HG02759 (cell line): ENCODE measurements around the gene SRGAP2B.
"Not testable (repeated sequence)": the region's sequence is repeated elsewhere in the genome, so short reads cannot be mapped to it uniquely, and the experiment has no call there.

Source experiments
- ATAC-seq: cut with Tn5 transposase; IDR thresholded peaks from one replicate; pipeline ENCODE4 v1.9.1; 2021; ENCODE audit warnings: mild to moderate bottlenecking, moderate library complexity; ENCODE audit not compliant: unreplicated experiment

Gene SRGAP2B

GRCh38 chr1:145000074-145000742 is 94.9 kb downstream of the SRGAP2B start:
- ATAC-seq: not testable (repeated sequence)

GRCh38 chr1:144998981-144999273 is 96.2 kb downstream of the SRGAP2B start:
- ATAC-seq: not testable (repeated sequence)

GRCh38 chr1:144998134-144998980 is 96.8 kb downstream of the SRGAP2B start:
- ATAC-seq: not testable (repeated sequence)

GRCh38 chr1:144995833-144996410 is 99.2 kb downstream of the SRGAP2B start:
- ATAC-seq: not testable (repeated sequence)

GRCh38 chr1:144992915-144993314 is 102.2 kb downstream of the SRGAP2B start:
- not testable (repeated sequence) for ATAC-seq

- ATAC-seq: not testable (repeated sequence)
Measured at GRCh38 chr1:144990611-144991010, 104.5 kb downstream of the SRGAP2B start.

GRCh38 chr1:144987131-144987530 is 108.0 kb downstream of the SRGAP2B start:
- not testable (repeated sequence) for ATAC-seq

GRCh38 chr1:144986171-144986860 is 108.8 kb downstream of the SRGAP2B start:
- not testable (repeated sequence) for ATAC-seq

GRCh38 chr1:144985550-144986170 is 109.5 kb downstream of the SRGAP2B start:
- not testable (repeated sequence) for ATAC-seq

GRCh38 chr1:144982802-144983525 is 112.2 kb downstream of the SRGAP2B start:
- ATAC-seq: not testable (repeated sequence)

- not testable (repeated sequence) for ATAC-seq
Measured at GRCh38 chr1:144981157-144981556, 114.0 kb downstream of the SRGAP2B start.

- ATAC-seq: not testable (repeated sequence)
Measured at GRCh38 chr1:144979960-144980595, 115.0 kb downstream of the SRGAP2B start.

GRCh38 chr1:144977856-144978255 is 117.3 kb downstream of the SRGAP2B start:
- not testable (repeated sequence) for ATAC-seq

- not testable (repeated sequence) for ATAC-seq
Measured at GRCh38 chr1:144971936-144972335, 123.2 kb downstream of the SRGAP2B start.

- ATAC-seq: not testable (repeated sequence)
Measured at GRCh38 chr1:144966488-144966887, 128.6 kb downstream of the SRGAP2B start.

- ATAC-seq: not testable (repeated sequence)
Measured at GRCh38 chr1:144964765-144965164, 130.4 kb downstream of the SRGAP2B start.

- ATAC-seq: not testable (repeated sequence)
Measured at GRCh38 chr1:144964186-144964585, 130.9 kb downstream of the SRGAP2B start.

- ATAC-seq: not testable (repeated sequence)
Measured at GRCh38 chr1:144963571-144963970, 131.6 kb downstream of the SRGAP2B start.
